HUES64 (cell line): ENCODE measurements around the gene TMED1.
"Not testable (repeated sequence)": the region's sequence is repeated elsewhere in the genome, so short reads cannot be mapped to it uniquely, and the experiment has no call there.

Experiments used
- H3K27ac ChIP-seq: 2 replicates; pipeline ENCODE4 v1.7.0; 2013; ENCODE audit warnings: low read depth, low read length, inconsistent platforms
- H3K27me3 ChIP-seq: 2 replicates; pipeline ENCODE4 v1.6.1; 2013; ENCODE audit warnings: mild to moderate bottlenecking, low read length; ENCODE audit not compliant: insufficient read depth
- H3K36me3 ChIP-seq: 2 replicates; pipeline ENCODE4 v1.6.1; 2013; ENCODE audit warnings: mild to moderate bottlenecking, low read length; ENCODE audit not compliant: insufficient read depth
- H3K4me1 ChIP-seq: 2 replicates; pipeline ENCODE4 v1.6.1; 2013; ENCODE audit warnings: mild to moderate bottlenecking, low read length, moderate library complexity; ENCODE audit not compliant: insufficient read depth
- H3K4me3 ChIP-seq: 2 replicates; pipeline ENCODE4 v1.5.1; 2013; ENCODE audit warnings: mild to moderate bottlenecking, low read length, moderate library complexity
- H3K9ac ChIP-seq: 2 replicates; pipeline ENCODE4 v1.6.1; 2013; ENCODE audit warnings: mild to moderate bottlenecking, low read depth, low read length
- H3K9me3 ChIP-seq: 2 replicates; pipeline ENCODE4 v1.6.1; 2013; ENCODE audit warnings: low read depth, low read length; ENCODE audit not compliant: insufficient read depth
- WGBS: fragments of 150-250, 120-280 bp; methylation state at CpG from one replicate; pipeline ENCODE4 v1.1.7; 2013; ENCODE audit warnings: missing lambda C conversion rate; 5-methylcytosine and 5-hydroxymethylcytosine counted together

The TMED1 gene

DNA sequence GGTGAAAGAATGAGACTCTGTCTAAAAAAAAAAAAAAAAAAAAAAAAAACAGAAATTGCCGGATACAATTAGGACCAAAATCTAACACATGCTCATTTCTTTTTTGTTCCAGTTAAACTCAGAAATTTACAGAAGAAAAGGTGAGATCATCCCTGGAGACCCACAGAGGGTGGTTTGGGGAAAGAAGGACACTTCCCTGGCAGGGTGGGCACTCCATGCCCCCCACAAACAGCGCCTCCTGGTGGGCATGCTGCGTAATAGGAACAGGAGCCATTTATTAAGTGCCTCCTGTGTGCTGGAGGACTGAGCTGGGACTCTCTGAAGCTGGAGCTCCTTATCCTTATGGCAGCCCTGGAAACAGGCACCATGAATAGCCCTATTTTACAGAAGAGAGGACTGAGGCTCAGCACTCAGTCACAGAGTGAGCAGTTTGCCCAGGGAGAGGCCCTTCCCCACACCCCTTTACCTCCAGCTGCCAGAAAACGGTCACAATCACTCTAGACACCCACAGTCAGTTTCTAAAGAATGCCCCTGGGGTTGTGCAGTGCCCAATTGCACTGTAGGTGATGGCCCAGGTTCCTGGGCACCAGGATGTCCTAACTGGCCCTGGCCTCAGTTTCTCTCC is 22.3 kb upstream of the TMED1 start:
- Histone ChIP-seq H3K4me3 (no peak overlapping the region), H3K9me3 (no peaks in the 10 kb centered on the region), H3K27ac (no peak overlapping the region), H3K36me3 (no peaks in the 10 kb centered on the region), H3K4me1 (no peaks in the 10 kb centered on the region), H3K9ac (no peak overlapping the region), H3K27me3 (no peaks in the 10 kb centered on the region)
- WGBS = 41% methylated on average over 3 of the region's 4 CpGs

DNA sequence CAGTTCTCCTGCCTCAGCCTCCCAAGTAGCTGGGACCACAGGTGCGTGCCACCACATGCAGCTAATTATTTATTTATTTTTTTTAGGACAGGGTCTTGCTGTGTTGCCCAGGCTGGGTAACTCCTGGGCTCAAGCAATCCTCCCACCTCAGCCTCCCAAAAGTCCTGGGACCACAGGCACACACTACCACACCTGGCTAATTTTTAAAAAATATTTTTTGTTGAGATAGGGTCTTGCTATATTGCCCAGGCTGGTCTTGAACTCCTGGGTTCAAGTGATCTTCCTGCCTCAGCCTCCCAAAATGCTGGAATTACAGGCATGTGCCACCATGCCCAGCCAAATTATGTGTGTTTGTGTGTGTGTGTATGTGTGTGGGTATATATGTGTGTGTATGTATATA is 20.9 kb upstream of the TMED1 start:
- H3K4me3 ChIP-seq, H3K4me1 ChIP-seq, H3K9ac ChIP-seq, H3K27ac ChIP-seq, H3K9me3 ChIP-seq, H3K36me3 ChIP-seq, H3K27me3 ChIP-seq: not testable (repeated sequence)
- 100% methylated on average over 1 of the region's 1 CpG for WGBS

DNA sequence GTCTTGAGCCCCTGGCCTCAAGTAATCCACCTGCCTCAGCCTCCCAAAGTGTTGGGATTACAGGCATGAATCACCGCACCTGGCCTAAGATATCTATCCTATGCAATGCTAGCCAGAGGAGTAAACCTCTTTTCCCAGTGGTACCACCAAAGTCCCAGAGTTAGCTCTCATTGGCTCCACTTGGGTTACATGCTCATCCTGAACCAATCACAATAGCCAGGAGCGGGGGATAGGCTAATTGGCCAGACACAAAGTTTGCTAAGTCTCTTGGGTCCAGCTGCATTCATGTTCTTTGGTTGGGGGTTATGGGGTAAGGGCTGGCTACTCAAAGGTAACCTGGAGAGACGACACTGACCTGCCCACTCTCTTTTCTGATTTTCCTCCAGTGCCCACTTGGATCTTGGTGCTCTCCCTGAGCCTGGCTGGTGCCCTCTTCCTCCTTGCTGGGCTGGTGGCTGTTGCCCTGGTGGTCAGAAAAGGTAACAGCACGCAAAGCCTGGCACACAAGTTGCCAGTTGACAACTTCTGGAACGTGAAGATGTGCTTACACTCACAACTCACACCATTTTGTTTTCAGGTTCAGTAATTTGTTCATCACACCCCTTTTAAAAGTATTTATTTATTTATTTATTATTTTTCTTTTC is 20.0 kb upstream of the TMED1 start:
- H3K27ac ChIP-seq = no peak overlapping the region
- 75% methylated on average over 5 of the region's 5 CpGs for WGBS

DNA sequence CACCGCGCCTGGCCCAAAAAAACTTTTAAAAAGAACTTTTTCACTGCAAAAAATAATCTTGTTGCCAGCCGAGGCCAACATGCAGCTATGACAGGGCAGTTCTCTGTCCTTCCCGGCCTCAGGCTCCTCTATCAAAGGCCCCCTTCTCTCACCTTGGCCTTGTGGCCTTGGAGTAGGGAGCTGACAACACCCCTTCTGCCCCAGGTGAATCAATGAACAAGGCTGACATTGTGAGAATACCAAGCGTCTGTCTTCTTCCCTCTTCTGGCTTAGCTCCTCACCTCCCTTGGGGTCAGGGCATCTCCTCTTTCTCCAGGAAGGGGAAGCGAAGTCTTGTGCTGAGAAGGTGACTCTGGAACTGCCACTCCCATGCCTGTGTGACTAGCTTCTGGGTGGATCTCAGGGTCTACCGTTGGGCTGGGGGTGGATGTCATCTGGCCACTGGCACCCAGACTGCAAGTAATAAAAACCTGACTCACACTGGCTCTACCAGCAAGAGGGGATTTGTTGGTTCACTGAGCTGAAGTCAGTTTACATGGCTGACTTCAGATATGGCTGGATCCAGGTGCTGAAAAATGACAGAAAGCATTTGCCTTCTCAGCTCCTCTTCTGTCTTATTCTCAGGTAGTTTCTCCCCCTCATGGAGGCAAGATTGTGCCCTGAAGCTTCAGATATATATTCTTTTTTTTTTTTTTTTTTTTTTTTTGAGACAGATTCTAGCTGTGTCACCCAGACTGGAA is 18.5 kb upstream of the TMED1 start:
- no peaks in the 10 kb centered on the region for H3K27me3 ChIP-seq
- H3K4me1 ChIP-seq = no peaks in the 10 kb centered on the region
- H3K27ac ChIP-seq = no peak overlapping the region
- no peaks in the 10 kb centered on the region for H3K9me3 ChIP-seq
- H3K4me3 ChIP-seq = no peak overlapping the region
- no peak overlapping the region for H3K9ac ChIP-seq
- WGBS = 83% methylated on average over 7 of the region's 7 CpGs
- H3K36me3 ChIP-seq = no peaks in the 10 kb centered on the region

More for the DNA sequence above, 20.0 kb upstream of the TMED1 start:
- Histone ChIP-seq H3K4me1 (no peaks in the 10 kb centered on the region), H3K4me3 (no peak overlapping the region), H3K27me3 (no peaks in the 10 kb centered on the region), H3K9ac (no peak overlapping the region), H3K9me3 (no peaks in the 10 kb centered on the region), H3K36me3 (no peaks in the 10 kb centered on the region)

DNA sequence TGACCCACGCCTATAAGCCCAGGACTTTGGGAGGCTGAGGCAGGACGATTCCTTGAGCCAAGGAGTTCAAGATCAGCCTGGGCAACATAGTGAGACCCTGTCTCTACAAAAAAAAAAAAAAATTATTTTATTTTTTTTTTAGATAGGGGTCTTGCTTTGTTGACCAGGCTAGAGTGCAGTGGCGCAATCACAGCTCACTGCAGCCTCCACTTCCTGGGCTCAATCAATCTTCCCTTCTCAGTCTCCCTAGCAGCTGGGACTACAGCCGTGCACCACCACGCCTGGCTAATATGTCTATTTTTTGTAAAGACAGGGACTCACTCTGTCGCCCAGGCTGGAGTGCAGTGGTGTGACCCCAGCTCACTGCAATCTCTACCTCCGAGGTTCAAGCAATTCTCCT is 16.9 kb upstream of the TMED1 start:
- H3K9ac ChIP-seq = no peak overlapping the region
- WGBS = 90% methylated on average over 7 of the region's 7 CpGs
- H3K4me1 ChIP-seq = no peaks in the 10 kb centered on the region
- no peaks in the 10 kb centered on the region for H3K27me3 ChIP-seq
- no peak overlapping the region for H3K4me3 ChIP-seq
- H3K27ac ChIP-seq = no peak overlapping the region
- no peaks in the 10 kb centered on the region for H3K36me3 ChIP-seq
- H3K9me3 ChIP-seq = no peaks in the 10 kb centered on the region

DNA sequence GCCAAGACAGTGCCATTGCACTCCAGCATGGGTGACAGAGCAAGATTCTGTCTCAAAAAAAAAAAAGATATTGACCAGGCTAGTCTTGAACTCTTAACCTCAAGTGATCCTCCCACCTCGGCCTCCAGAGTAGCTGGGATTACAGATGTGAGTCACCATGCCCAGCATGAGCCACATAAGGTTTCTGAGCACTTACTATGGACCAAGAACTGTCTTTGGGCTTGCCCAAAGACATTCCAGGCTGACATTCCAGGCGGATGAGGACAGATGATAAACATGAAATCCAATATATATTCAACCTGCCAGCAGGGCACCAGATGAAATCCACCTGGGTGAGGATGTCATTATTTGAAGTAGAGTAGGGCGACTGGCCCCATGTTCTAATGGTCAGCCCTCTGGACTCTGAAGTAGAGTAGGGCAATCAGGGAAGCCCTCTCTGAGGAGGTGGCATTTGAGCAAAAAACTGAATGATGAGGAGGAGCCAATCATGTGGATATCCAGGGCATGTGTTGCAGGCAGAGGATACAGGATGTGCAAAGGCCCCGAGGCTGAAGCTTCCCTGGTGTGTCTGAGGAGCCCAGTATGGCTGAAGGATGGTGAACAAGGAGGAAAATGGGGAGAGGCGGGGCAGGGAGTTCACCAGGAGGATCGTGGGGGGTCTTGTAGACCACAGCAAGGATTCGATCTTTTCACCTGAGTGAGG is 16.2 kb upstream of the TMED1 start:
- no peaks in the 10 kb centered on the region for H3K27me3 ChIP-seq
- H3K4me1 ChIP-seq = no peaks in the 10 kb centered on the region
- 90% methylated on average over 7 of the region's 7 CpGs for WGBS
- H3K27ac ChIP-seq = no peak overlapping the region
- H3K9me3 ChIP-seq = no peaks in the 10 kb centered on the region
- H3K36me3 ChIP-seq = no peaks in the 10 kb centered on the region
- no peak overlapping the region for H3K9ac ChIP-seq
- H3K4me3 ChIP-seq = no peak overlapping the region

DNA sequence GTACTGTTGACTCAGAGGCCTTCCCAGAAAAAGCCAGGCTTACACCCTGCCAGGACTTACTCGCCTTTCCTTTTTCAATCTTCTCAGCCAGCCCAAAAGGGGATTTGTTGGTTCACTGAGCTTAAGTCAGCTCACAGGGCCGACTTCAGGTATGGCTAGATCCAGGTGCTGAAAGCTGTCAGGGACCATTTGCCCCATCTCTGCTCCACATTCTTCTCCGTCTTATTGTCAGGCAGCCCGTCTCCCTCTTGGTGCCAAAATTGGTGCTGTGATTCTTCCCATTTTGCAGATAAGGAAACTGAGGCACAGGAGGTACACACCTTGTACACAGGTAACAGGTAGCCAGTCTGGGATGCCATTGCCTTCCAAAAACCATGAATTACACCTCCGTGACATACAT is 14.6 kb upstream of the TMED1 start:
- peaks cover 5% of the 10 kb centered on the region; the same call in 1 of the 2 replicates for H3K9me3 ChIP-seq
- no peaks in the 10 kb centered on the region for H3K4me1 ChIP-seq

DNA sequence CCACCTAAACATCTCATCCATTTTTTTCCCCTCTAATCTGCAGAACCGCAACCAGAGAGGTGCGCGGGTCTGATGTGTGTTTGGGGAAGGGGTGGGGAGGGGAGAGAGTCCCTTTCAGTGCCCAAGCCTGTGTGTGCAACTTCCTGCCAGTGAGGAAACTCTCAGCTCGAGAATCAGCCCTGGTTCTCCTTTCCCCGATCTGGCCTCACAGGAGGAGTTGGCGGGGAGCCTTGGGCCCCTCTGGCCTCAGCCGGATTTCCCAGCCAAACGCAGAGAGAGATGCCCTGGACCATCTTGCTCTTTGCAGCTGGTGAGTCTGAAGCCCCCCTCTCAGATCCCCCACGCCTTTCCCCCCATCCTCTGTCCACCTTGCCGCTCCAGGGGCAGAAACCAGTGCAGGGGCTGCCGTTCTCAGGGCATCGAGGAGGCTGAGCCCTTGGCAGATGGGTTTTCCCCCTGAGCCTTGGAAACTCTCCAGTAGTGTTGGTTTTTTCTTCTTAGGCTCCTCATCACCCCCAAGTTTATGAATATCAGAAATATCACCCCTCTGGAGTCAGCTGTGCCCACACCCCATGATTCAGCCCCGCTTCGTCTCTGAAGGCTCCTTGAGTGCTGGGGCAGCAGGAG is 12.3 kb upstream of the TMED1 start, which contains the start of gene C19orf38:
TSS of gene C19orf38 (plus strand) at position 186 of the 627 bp plus-strand sequence. CDS start at position 280, 94 bp downstream.
- no peaks in the 10 kb centered on the region for H3K36me3 ChIP-seq
- H3K9me3 ChIP-seq = peaks cover 5% of the 10 kb centered on the region; the same call in 1 of the 2 replicates
- H3K4me1 ChIP-seq = no peaks in the 10 kb centered on the region
- H3K27me3 ChIP-seq = no peaks in the 10 kb centered on the region
- no peak within 1 kb of the TSS for H3K27ac ChIP-seq
- no peak within 1 kb of the TSS for H3K4me3 ChIP-seq
- H3K9ac ChIP-seq = no peak within 1 kb of the TSS
- 85% methylated on average over 13 of the region's 14 CpGs for WGBS

More for the DNA sequence above, 14.6 kb upstream of the TMED1 start:
- H3K27ac ChIP-seq = no peak overlapping the region
- WGBS = 90% methylated on average over 5 of the region's 5 CpGs
- no peaks in the 10 kb centered on the region for H3K27me3 ChIP-seq
- no peak overlapping the region for H3K4me3 ChIP-seq
- no peak overlapping the region for H3K9ac ChIP-seq
- no peaks in the 10 kb centered on the region for H3K36me3 ChIP-seq

DNA sequence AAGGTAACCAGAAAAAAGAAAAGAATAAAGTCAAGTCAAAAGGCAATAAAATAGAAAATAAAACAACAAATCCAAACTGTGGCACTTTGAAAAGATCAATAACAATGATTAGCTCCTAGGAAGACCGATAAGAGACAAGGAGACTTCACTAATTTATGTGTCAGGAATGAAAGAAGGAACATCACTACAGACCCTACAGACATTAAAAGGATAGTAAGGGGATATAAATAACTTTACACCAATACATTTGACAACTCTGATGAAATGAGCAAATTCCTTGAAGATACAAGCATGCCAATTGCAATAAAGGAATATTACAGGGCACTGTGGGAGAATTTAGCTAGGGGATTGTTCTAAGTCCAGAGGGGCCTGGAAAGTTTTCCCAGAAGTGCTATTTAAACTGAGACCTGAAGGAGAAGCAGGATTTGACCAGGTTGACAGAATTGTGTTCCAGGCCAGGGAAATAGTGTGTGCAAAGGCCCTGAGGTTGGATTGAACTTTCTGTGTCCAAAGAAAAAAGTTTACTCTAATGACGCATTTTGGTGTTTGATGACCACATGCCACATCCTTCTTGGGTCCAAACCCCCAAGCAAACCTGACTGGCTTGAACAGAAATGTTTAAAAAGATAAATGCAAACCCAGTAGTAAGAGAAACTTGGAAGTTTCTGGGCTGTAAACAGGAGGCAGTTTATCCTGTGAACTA is 10.6 kb upstream of the TMED1 start:
- Histone ChIP-seq H3K36me3 (no peaks in the 10 kb centered on the region), H3K4me3 (no peak overlapping the region), H3K9me3 (peaks cover 5% of the 10 kb centered on the region; the same call in 1 of the 2 replicates), H3K4me1 (no peaks in the 10 kb centered on the region), H3K9ac (no peak overlapping the region), H3K27ac (no peak overlapping the region), H3K27me3 (no peaks in the 10 kb centered on the region)
- WGBS = 88% methylated on average over 1 of the region's 2 CpGs

DNA sequence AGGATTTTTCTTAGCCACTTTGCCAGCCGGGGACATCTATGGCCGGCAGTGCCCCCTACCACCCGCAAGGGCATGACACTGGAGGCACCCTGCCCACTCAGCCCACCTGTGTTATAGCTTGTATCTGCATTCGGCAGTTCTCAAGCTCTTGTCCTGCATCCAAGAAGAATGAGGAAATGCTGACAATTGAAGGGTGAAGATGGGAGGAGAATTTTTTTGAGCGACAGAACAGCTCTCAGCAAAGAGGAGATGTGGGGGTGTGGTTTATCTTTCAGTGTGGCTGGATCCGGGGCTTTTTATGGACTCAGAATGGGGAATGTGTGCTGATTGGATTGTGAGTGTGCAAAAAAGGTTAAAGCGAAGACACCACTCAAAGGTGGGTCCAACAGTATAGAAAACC is 6.8 kb upstream of the TMED1 start:
- peaks cover 9% of the 10 kb centered on the region; the same call in 1 of the 2 replicates for H3K9me3 ChIP-seq

More for the DNA sequence above, 6.8 kb upstream of the TMED1 start:
- no peak overlapping the region for H3K27ac ChIP-seq
- H3K4me3 ChIP-seq = no peak overlapping the region
- no peaks in the 10 kb centered on the region for H3K4me1 ChIP-seq
- H3K9ac ChIP-seq = no peak overlapping the region
- no peaks in the 10 kb centered on the region for H3K27me3 ChIP-seq
- H3K36me3 ChIP-seq = no peaks in the 10 kb centered on the region
- 92% methylated on average over 7 of the region's 7 CpGs for WGBS
